Endodermal cell (in vitro differentiated cells): Measurements from ENCODE around the gene WDR76. TPM values are rescaled to one million over a fixed set of nuclear protein-coding genes. Genes with fewer than 3 reads are reported as not detected.

Experiments used
- DNase-seq: peaks from one replicate; pipeline ENCODE4 v3.0.0-alpha.2; 2017
- H3K27ac ChIP-seq: 2 replicates; pipeline ENCODE4 v1.5.1; 2013; ENCODE audit warnings: mild to moderate bottlenecking, low read depth, low read length, moderate library complexity
- H3K27me3 ChIP-seq: 2 replicates; pipeline ENCODE4 v1.6.1; 2013; ENCODE audit warnings: mild to moderate bottlenecking, low read length, moderate library complexity; ENCODE audit not compliant: insufficient read depth, control insufficient read depth, poor library complexity, severe bottlenecking
- H3K36me3 ChIP-seq: 2 replicates; pipeline ENCODE4 v1.7.0; 2013; ENCODE audit warnings: mild to moderate bottlenecking, low read length, moderate library complexity; ENCODE audit not compliant: control insufficient read depth, insufficient read depth
- H3K4me1 ChIP-seq: one replicate; pipeline ENCODE4 v1.7.0; 2013; ENCODE audit warnings: low read length; ENCODE audit not compliant: control insufficient read depth, insufficient read depth
- H3K4me3 ChIP-seq: 2 replicates; pipeline ENCODE4 v1.5.1; 2013; ENCODE audit warnings: mild to moderate bottlenecking, low read length, moderate library complexity
- H3K9ac ChIP-seq: 2 replicates; pipeline ENCODE4 v1.6.1; 2013; ENCODE audit warnings: mild to moderate bottlenecking, low read length, moderate library complexity; ENCODE audit not compliant: poor library complexity, severe bottlenecking; ENCODE audit errors: extremely low read depth
- H3K9me3 ChIP-seq: 2 replicates; pipeline ENCODE4 v1.6.1; 2013; ENCODE audit warnings: mild to moderate bottlenecking, low read length, moderate library complexity; ENCODE audit not compliant: control insufficient read depth
- H3K27ac Mint-ChIP-seq: 2 replicates; pipeline ENCODE4 v1.8.0; 2020; ENCODE audit warnings: mixed read lengths
- H3K27me3 Mint-ChIP-seq: 2 replicates; pipeline ENCODE4 v1.8.0; 2021; ENCODE audit warnings: mild to moderate bottlenecking, mixed read lengths; ENCODE audit not compliant: insufficient read depth
- H3K36me3 Mint-ChIP-seq: 2 replicates; pipeline ENCODE4 v1.8.0; 2020; ENCODE audit warnings: low read depth, mixed read lengths
- H3K4me1 Mint-ChIP-seq: 2 replicates; pipeline ENCODE4 v1.8.0; 2020; ENCODE audit warnings: mixed read lengths
- H3K4me3 Mint-ChIP-seq: 2 replicates; pipeline ENCODE4 v1.8.0; 2020; ENCODE audit warnings: mild to moderate bottlenecking, moderate library complexity, mixed read lengths
- H3K9me3 Mint-ChIP-seq: 2 replicates; pipeline ENCODE4 v1.8.0; 2020; ENCODE audit warnings: mild to moderate bottlenecking, mixed read lengths
- CTCF ChIP-seq: fragments of 200-600 bp; sonication (generic); conservative IDR thresholded peaks from 2 replicates; pipeline ENCODE4 v1.5.0; 2021; ENCODE audit warnings: antibody characterized with exemption, mild to moderate bottlenecking
- WGBS, 2 experiments: methylation state at CpG; one replicate each; pipeline versions ENCODE4 v1.1.5 to v1.1.7; 2013; ENCODE audit warnings: missing lambda C conversion rate in 2 of 2, mixed read lengths in 1 of 2; ENCODE audit not compliant: insufficient coverage in 1 of 2, insufficient read length in 1 of 2; 5-methylcytosine and 5-hydroxymethylcytosine counted together
- total RNA-seq, 2 donors: library from RNA; stranded (reverse); fragmentation: NEBNext Ultra II Directional in 1 of 2; extraction: Animal tissue kit (Norgen Biotek cat#: 25700) in 1 of 2; gene quantifications; 2 replicates in 1 of 2; 3 replicates in 1 of 2; pipeline ENCODE4 v1.2.1, GENCODE V29; 2021

WDR76 gene
- total RNA-seq, 2 donors from 2014 or later = 22.6 to 34.4 TPM

- peaks cover 6% of the 10 kb centered on the region for H3K4me1 ChIP-seq
- no peak overlapping the region for H3K27ac ChIP-seq
- Mint-ChIP-seq H3K4me1 (peaks cover 15% of the 10 kb centered on the region), H3K36me3 (no peaks in the 10 kb centered on the region), H3K27ac (no peak overlapping the region), H3K9me3 (no peaks in the 10 kb centered on the region), H3K27me3 (no peaks in the 10 kb centered on the region), H3K4me3 (no peak overlapping the region)
- H3K27me3 ChIP-seq = no peaks in the 10 kb centered on the region
- no peaks in the 10 kb centered on the region for H3K9me3 ChIP-seq
- no peak overlapping the region for H3K9ac ChIP-seq
- H3K4me3 ChIP-seq = no peak overlapping the region
- no peak for TF ChIP-seq CTCF
- no peaks in the 10 kb centered on the region for H3K36me3 ChIP-seq
- no peak for DNase-seq
- WGBS, 2 experiments = 88 to 95% methylated on average over 4 of the region's 4 CpGs
These were observed 81.8 kb downstream of the WDR76 start for GRCh38 chr15:43908516-43909050.

- no peak overlapping the region for H3K4me3 ChIP-seq
- Mint-ChIP-seq H3K27me3 (no peaks in the 10 kb centered on the region), H3K27ac (no peak overlapping the region), H3K9me3 (no peaks in the 10 kb centered on the region), H3K36me3 (no peaks in the 10 kb centered on the region), H3K4me1 (peaks cover 10% of the 10 kb centered on the region), H3K4me3 (no peak overlapping the region)
- no peak for TF ChIP-seq CTCF
- no peak overlapping the region for H3K27ac ChIP-seq
- no peak for DNase-seq
- WGBS, 2 experiments = 87 to 90% methylated on average over 2 to 4 of the region's 4 CpGs
- no peaks in the 10 kb centered on the region for H3K4me1 ChIP-seq
- H3K27me3 ChIP-seq = no peaks in the 10 kb centered on the region
- H3K9me3 ChIP-seq = no peaks in the 10 kb centered on the region
- no peaks in the 10 kb centered on the region for H3K36me3 ChIP-seq
- H3K9ac ChIP-seq = no peak overlapping the region
These were observed 84.5 kb downstream of the WDR76 start for GRCh38 chr15:43911235-43911781.

GRCh38 chr15:43912208-43912607, 85.4 kb downstream of the WDR76 start:
- Histone ChIP-seq H3K4me1 (no peaks in the 10 kb centered on the region), H3K36me3 (no peaks in the 10 kb centered on the region), H3K27me3 (no peaks in the 10 kb centered on the region), H3K9me3 (no peaks in the 10 kb centered on the region), H3K9ac (no peak overlapping the region), H3K27ac (no peak overlapping the region), H3K4me3 (no peak overlapping the region)
- no peak for TF ChIP-seq CTCF
- Mint-ChIP-seq H3K27me3 (no peaks in the 10 kb centered on the region), H3K36me3 (peaks cover 2% of the 10 kb centered on the region), H3K4me3 (no peak overlapping the region), H3K27ac (no peak overlapping the region), H3K9me3 (no peaks in the 10 kb centered on the region), H3K4me1 (peaks cover 9% of the 10 kb centered on the region)
- DNase-seq = no peak
- WGBS, 2 experiments = 93 to 94% methylated on average over 3 to 6 of the region's 6 CpGs
